HL-60 (cell line): ENCODE measurements around the gene CRIM1.
A peak's percentile ranks its signal among the peaks of the same experiment; 100 is the strongest.

Source experiments
- POLR2AphosphoS5 ChIP-seq: IDR thresholded peaks from 2 replicates; pipeline ENCODE4 v1.6.1; 2012; ENCODE audit warnings: low read depth
- SPI1 ChIP-seq: IDR thresholded peaks from 2 replicates; pipeline ENCODE4 v1.6.1; 2012; ENCODE audit warnings: low read depth, mild to moderate bottlenecking, borderline replicate concordance
- TF ChIP-seq, protein P1 (sequence below): IDR thresholded peaks from one replicate; pipeline ENCODE4 v1.5.1; 2011; ENCODE audit warnings: low read length, control low read depth, inconsistent platforms; ENCODE audit not compliant: insufficient read depth
- TF ChIP-seq, protein P2 (sequence below): IDR thresholded peaks from 2 replicates; pipeline ENCODE4 v1.6.1; 2012; ENCODE audit warnings: low read depth; ENCODE audit not compliant: insufficient replicate concordance

DNA sequence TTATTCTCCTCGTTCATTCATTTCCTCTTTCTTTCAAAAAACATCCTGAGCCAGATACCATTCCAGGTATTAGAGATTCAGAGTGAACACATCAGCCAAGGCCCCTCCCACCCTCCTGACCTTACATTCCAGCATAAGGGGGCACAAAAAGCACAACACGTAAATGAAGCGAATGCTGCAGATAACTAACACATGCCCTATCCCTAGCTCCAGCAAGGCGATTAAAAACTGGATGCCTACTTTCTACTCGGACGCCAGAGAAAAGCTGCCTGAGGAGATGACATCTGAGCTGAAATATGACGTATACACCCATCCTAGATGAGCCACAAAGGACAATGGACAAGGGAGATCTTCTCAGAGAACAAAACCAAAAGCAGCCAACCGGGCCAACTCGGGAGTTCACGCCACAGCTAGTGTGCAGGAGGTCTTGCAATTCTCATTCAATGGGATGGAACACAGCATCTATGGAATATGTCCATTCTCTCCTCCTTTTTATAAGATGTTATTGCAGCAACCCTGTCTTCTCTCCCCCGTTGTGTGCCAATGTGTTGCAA is 208.9 kb downstream of the CRIM1 start:
- TF ChIP-seq, protein P1, sequence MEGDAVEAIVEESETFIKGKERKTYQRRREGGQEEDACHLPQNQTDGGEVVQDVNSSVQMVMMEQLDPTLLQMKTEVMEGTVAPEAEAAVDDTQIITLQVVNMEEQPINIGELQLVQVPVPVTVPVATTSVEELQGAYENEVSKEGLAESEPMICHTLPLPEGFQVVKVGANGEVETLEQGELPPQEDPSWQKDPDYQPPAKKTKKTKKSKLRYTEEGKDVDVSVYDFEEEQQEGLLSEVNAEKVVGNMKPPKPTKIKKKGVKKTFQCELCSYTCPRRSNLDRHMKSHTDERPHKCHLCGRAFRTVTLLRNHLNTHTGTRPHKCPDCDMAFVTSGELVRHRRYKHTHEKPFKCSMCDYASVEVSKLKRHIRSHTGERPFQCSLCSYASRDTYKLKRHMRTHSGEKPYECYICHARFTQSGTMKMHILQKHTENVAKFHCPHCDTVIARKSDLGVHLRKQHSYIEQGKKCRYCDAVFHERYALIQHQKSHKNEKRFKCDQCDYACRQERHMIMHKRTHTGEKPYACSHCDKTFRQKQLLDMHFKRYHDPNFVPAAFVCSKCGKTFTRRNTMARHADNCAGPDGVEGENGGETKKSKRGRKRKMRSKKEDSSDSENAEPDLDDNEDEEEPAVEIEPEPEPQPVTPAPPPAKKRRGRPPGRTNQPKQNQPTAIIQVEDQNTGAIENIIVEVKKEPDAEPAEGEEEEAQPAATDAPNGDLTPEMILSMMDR = no peak
- TF ChIP-seq, protein P2, sequence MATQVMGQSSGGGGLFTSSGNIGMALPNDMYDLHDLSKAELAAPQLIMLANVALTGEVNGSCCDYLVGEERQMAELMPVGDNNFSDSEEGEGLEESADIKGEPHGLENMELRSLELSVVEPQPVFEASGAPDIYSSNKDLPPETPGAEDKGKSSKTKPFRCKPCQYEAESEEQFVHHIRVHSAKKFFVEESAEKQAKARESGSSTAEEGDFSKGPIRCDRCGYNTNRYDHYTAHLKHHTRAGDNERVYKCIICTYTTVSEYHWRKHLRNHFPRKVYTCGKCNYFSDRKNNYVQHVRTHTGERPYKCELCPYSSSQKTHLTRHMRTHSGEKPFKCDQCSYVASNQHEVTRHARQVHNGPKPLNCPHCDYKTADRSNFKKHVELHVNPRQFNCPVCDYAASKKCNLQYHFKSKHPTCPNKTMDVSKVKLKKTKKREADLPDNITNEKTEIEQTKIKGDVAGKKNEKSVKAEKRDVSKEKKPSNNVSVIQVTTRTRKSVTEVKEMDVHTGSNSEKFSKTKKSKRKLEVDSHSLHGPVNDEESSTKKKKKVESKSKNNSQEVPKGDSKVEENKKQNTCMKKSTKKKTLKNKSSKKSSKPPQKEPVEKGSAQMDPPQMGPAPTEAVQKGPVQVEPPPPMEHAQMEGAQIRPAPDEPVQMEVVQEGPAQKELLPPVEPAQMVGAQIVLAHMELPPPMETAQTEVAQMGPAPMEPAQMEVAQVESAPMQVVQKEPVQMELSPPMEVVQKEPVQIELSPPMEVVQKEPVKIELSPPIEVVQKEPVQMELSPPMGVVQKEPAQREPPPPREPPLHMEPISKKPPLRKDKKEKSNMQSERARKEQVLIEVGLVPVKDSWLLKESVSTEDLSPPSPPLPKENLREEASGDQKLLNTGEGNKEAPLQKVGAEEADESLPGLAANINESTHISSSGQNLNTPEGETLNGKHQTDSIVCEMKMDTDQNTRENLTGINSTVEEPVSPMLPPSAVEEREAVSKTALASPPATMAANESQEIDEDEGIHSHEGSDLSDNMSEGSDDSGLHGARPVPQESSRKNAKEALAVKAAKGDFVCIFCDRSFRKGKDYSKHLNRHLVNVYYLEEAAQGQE = no peak
- TF ChIP-seq POLR2AphosphoS5 (no peak), SPI1 (peak; percentile 67)
